22Rv1 (cell line): ENCODE results near the gene FGGY.

Experiments
- H3K27ac ChIP-seq: fragments of 450-650 bp; 2 replicates; pipeline ENCODE4 v1.5.1; 2017
- CTCF ChIP-seq: fragments of 450-650 bp; IDR thresholded peaks from 2 replicates; pipeline ENCODE4 v1.5.1; 2017; ENCODE audit warnings: mild to moderate bottlenecking
- ZFX ChIP-seq: fragments of 450-650 bp; IDR thresholded peaks from 2 replicates; pipeline ENCODE4 v1.6.1; 2017; ENCODE audit warnings: antibody characterized with exemption, borderline replicate concordance

The FGGY gene

DNA sequence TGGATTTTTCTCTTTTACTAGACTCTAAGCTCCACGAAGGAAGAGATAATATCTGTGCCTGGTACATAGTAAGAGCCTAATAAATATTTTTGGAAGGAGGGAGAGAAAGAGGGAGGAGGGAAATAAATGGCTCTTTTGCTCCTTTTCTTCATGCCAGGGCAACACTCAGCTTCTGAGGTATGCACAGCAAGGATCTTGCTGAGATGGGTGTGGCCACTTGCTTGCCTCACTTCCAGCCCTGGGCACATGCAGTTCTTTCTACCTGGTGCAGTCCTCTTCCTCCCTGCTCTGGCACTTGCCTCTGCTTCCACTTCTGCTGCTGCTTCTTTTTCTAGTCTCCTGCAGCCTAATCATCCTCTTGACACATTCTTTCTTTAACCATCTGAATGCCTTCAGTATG lies 148.1 kb downstream of the FGGY start:
- no peak overlapping the region for H3K27ac ChIP-seq
- TF ChIP-seq ZFX: no peak
- TF ChIP-seq CTCF: no peak

DNA sequence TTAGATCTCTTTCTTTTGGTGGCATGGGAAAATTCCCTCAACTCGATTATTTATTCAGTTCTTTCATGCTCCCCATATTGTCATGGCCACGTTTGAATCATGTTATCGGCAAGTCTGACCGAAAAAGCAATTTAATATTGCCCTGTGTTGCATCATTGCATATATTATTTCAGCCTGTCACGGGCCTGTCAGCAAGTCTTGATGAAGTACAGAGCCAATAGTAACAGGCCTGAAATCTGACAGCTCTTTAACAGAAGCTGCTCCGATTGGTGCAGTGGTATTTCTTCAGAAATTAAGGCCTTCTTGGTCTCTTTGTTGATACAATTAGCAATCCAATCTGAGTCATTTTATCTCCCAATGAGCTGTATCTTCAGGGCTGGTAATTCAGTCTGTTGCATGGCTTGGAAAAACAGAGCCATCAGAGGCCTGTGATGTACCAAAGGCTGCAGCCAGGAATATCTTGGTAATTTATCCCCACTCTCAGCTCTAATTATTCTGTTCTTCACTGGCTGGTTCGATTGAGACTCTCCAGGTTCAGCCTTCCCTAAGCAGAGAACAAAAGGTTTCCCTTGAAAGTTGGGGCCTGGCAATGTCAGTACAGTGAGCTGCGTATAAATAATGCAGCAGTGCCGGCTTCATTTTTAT lies 149.5 kb downstream of the FGGY start:
- TF ChIP-seq CTCF (no peak), ZFX (no peak)
- H3K27ac ChIP-seq: no peak overlapping the region

DNA sequence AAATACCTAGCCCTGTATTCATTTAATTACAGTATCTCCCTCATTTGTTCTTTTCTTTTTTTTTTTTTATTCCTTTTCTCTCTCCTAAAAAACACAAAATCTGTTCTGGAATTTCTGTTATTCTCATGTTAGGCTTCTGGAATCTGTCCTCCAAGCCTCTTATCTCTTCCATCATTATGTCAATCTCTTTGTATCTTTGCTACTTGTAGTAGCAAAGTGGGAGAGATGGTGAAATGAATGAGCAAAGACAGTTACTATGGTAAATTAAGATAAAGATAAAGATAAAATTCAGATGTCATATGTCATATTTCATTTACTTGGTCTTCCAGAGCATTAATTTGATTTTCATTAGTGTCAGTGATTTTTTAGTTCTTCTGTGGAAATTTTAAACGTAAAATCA lies 155.1 kb downstream of the FGGY start:
- TF ChIP-seq CTCF: no peak
- no peak for TF ChIP-seq ZFX

DNA sequence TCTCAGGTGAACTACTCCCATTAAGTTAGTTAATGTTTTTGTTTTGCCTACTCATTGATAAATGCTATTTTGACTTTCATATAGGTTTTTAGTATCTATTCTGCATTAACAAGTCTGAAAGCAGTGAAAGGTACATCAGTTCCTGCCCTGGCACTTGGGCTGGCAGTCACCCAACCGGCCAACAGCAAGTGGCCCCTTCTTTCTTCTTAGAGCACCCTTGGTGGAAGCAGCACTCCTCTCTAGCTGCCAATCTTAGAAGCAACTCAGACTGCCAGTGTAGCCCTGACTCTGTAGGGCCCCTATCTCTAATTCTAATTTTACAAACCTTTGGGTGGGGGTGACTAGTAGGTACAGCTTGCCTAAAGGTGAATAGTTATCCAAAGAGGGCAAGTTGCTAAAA lies 155.7 kb downstream of the FGGY start:
- TF ChIP-seq ZFX (no peak), CTCF (no peak)
- H3K27ac ChIP-seq: no peak overlapping the region

More for the DNA sequence above, 155.1 kb downstream of the FGGY start:
- no peak overlapping the region for H3K27ac ChIP-seq

DNA sequence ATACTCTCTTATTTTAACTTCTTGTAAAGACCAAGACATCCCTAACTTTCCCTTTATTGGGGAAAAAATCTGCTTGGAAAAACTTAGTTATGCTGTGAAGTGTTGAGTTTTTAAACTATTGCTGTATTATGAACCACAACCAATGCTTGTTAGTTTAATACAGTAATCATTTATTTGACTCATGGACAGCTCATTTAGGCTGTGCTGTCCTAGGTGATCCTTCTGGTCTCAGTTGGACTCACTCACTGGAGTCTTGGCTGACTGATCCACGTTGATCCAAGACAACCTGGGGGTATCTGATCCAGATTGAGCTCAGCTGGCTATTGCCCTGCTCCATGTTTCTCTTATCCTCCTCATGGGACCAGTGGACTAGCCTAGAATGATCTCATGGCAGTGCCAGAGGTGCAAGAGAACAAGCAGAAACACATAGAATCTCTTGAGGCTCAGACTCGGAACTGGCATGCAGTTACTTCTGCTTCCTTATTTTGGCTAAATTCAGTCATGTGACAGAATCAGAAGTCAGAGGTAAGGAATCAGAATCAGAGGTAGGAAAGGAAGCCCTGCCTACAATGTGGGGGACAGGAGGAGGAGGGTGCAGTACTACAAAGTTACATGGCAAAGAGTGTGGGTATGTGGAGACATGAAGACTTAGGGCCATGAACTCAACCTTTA lies 156.5 kb downstream of the FGGY start:
- H3K27ac ChIP-seq: no peak overlapping the region
- TF ChIP-seq CTCF: no peak

GRCh38 chr1:59455206-59455605 lies 158.3 kb downstream of the FGGY start:
- TF ChIP-seq ZFX (no peak), CTCF (no peak)
- H3K27ac ChIP-seq: no peak overlapping the region

DNA sequence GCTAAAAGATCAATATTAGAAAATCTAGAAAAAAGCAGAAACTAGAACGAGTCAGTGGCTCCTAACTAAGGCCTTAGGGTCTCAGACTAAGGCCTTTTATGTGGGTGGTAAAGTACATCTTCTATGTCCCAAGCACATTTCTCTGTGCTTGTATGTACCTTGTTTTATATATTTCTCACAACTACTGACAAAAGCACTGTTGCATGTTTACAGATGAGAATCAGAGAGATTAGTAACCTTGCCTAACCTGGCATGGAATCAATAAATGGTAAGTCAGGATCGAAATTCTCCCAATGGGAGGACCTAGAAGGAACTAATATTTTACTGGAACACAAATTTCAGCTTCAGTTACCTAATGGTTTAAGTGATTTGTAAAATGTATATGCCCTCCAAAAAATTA lies 160.9 kb downstream of the FGGY start:
- H3K27ac ChIP-seq: no peak overlapping the region
- no peak for TF ChIP-seq ZFX
- no peak for TF ChIP-seq CTCF
